Measurements from ENCODE around the gene PSMD1.
A peak's percentile ranks its signal among the peaks of the same experiment; 100 is the strongest.
"Not testable (repeated sequence)": the region's sequence is repeated elsewhere in the genome, so short reads cannot be mapped to it uniquely, and the experiment has no call there.

Gene PSMD1

DNA sequence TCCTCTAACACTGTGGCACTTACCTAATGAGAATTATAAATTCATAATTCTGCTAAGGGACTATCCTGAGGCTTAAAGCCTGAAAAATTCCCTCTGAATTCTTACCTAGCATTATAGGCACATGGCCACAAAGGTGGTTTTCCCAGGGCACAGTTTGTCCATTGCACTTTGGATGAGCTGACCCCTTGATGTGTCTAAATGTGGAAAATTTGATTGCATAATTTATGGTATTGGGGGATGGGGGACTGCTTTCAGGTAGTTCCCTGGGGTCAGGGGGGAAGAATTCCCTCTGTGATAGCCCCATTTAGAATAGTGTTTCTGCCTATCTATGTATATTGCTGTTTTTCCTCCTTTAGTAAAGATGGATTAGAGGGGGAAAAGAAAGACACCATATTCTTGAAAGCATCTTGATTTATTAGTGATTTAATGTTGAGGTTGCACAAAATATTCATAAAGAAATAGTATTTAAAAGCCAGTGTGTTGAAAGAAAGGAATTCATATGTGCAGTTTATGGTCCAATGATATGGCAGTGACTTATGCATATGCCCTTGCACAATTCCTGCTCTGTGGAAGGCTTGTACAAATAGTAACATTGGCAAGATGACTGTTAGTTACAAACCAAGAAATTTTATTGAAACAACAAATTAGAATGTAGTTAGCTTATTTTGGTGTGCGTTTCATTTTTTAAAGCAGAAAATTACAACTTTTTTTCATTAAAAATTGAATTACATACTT lies 76.9 kb downstream of the PSMD1 start:
- Histone ChIP-seq H3K4me1 (ENCODE audit: control insufficient read depth, insufficient read depth, low read length) (peaks cover 23% of the 10 kb centered on the region), H3K36me3 (ENCODE audit: control insufficient read depth, insufficient read depth, low read length) (peaks cover under 1% of the 10 kb centered on the region; the same call in 1 of the 2 replicates), H3K9me3 (ENCODE audit: control insufficient read depth, insufficient read depth, low read depth, low read length) (no peaks in the 10 kb centered on the region), H3K27ac (ENCODE audit: low read depth, low read length) (no peak overlapping the region), H3K9ac (ENCODE audit: low read length) (no peak overlapping the region), H3K4me3 (ENCODE audit: low read depth, low read length) (no peak overlapping the region), H3K27me3 (ENCODE audit: control insufficient read depth, insufficient read depth, low read length) (no peaks in the 10 kb centered on the region)

DNA sequence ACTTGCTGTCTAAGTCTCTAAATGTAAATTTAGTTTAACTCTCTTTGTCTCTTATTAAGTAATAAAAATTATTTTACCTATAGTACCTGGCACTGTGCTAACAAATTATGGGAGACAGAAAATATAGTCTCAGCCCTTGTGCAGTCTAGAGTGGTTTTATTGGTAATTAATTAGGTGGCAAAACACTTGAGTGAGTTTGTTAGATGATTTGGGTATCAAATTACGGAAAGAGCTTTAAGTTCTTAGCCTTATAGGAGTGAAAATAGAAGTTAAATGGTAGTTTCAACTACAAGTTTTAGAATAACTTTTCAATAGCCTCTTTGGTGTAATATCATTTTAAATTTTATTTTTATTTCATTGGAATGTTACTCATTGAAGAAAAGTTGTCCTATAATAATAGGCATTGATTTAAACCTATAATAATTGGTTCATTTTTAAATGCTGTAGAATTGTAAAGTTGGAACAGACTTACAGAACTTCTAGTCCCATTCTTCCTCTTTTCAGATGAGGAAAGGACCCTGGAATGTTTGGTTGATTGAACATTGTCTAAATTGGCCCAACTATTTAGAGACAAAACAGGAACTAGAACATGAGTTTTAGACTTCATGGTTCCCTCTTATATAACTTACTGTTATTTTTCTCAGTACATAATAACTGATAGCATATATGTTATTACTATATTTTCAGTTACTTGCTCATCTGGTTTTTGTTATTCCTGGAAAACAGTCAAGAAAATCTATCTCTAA lies 78.4 kb downstream of the PSMD1 start:
- no peak overlapping the region for H3K9ac ChIP-seq (ENCODE audit: low read length)
- H3K27ac ChIP-seq (ENCODE audit: low read depth, low read length) = no peak overlapping the region
- no peaks in the 10 kb centered on the region for H3K27me3 ChIP-seq (ENCODE audit: control insufficient read depth, insufficient read depth, low read length)
- H3K4me3 ChIP-seq (ENCODE audit: low read depth, low read length) = no peak overlapping the region
- H3K4me1 ChIP-seq (ENCODE audit: control insufficient read depth, insufficient read depth, low read length) = peaks cover 22% of the 10 kb centered on the region
- no peaks in the 10 kb centered on the region for H3K9me3 ChIP-seq (ENCODE audit: control insufficient read depth, insufficient read depth, low read depth, low read length)
- H3K36me3 ChIP-seq (ENCODE audit: control insufficient read depth, insufficient read depth, low read length) = peaks cover 14% of the 10 kb centered on the region

DNA sequence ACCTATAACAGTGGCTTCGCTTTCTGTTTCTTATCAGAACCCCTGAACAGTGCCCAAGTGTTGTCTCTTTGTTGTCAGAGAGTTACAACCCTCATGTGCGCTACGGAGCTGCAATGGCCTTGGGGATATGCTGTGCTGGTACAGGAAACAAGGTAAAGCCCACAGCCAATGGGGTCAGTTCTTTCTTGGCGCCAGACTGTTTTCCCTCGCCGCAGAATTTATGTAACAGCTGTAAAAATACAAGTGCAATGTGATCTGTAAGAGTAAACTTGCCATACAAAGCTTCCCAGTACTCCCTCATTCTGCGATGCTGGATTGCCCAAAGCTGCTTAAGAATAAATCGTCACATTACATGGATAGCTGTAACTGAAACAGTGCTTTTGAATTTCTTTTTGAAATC lies 82.0 kb downstream of the PSMD1 start:
- peaks cover 14% of the 10 kb centered on the region for H3K36me3 ChIP-seq (ENCODE audit: control insufficient read depth, insufficient read depth, low read length)
- H3K9ac ChIP-seq (ENCODE audit: low read length) = no peak overlapping the region
- no peaks in the 10 kb centered on the region for H3K27me3 ChIP-seq (ENCODE audit: control insufficient read depth, insufficient read depth, low read length)
- H3K4me3 ChIP-seq (ENCODE audit: low read depth, low read length) = no peak overlapping the region
- no peak overlapping the region for H3K27ac ChIP-seq (ENCODE audit: low read depth, low read length)
- H3K4me1 ChIP-seq (ENCODE audit: control insufficient read depth, insufficient read depth, low read length) = peaks cover 6% of the 10 kb centered on the region; the same call in 1 of the 2 replicates
- no peaks in the 10 kb centered on the region for H3K9me3 ChIP-seq (ENCODE audit: control insufficient read depth, insufficient read depth, low read depth, low read length)

DNA sequence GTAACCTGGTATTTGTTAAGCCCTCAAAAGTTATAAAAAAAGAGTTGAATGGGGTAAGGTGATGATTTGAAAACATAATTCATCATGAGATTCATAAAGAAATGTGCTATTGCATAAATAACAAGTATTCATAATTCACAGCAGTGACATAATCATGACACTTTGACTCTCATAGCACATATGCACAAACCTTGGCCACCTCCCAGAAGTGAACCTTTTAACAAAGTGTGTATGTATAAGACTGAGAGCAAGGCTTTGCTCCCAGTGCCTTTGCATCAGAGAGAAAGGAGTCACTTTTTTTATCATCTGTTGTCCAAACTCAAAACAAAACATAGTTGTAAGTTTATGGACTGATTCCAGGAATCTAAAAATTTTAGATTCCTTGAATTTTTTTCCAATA lies 83.1 kb downstream of the PSMD1 start:
- Histone ChIP-seq H3K4me3 (ENCODE audit: low read depth, low read length) (no peak overlapping the region), H3K27ac (ENCODE audit: low read depth, low read length) (no peak overlapping the region), H3K27me3 (ENCODE audit: control insufficient read depth, insufficient read depth, low read length) (no peaks in the 10 kb centered on the region), H3K36me3 (ENCODE audit: control insufficient read depth, insufficient read depth, low read length) (peaks cover 14% of the 10 kb centered on the region), H3K4me1 (ENCODE audit: control insufficient read depth, insufficient read depth, low read length) (peaks cover 2% of the 10 kb centered on the region; the same call in 1 of the 2 replicates), H3K9me3 (ENCODE audit: control insufficient read depth, insufficient read depth, low read depth, low read length) (no peaks in the 10 kb centered on the region), H3K9ac (ENCODE audit: low read length) (no peak overlapping the region)

DNA sequence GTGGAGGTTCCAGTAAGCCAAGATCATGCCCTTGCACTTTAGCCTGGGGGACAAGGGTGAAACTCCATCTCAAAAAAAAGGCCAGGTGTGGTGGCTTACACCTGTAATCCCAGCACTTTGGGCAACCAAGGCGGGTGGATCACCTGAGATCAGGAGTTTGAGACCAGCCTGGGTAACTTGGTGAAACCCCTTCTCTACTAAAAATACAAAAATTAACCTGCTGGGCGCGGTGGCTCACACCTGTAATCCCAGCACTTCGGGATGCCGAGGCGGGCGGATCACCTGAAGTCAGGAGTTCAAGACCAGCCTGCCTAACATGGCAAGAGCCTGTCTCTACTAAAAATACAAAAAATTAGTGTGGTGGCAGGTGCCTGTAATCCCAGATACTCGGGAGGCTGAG lies 84.1 kb downstream of the PSMD1 start:
- H3K9ac ChIP-seq (ENCODE audit: low read length); H3K27me3 ChIP-seq (ENCODE audit: control insufficient read depth, insufficient read depth, low read length); H3K4me3 ChIP-seq (ENCODE audit: low read depth, low read length); H3K9me3 ChIP-seq (ENCODE audit: control insufficient read depth, insufficient read depth, low read depth, low read length); H3K4me1 ChIP-seq (ENCODE audit: control insufficient read depth, insufficient read depth, low read length); H3K27ac ChIP-seq (ENCODE audit: low read depth, low read length): not testable (repeated sequence)
- peaks cover 14% of the 10 kb centered on the region for H3K36me3 ChIP-seq (ENCODE audit: control insufficient read depth, insufficient read depth, low read length)

- Histone ChIP-seq H3K9ac (ENCODE audit: low read length) (no peak overlapping the region), H3K36me3 (ENCODE audit: control insufficient read depth, insufficient read depth, low read length) (peaks cover 42% of the 10 kb centered on the region), H3K27me3 (ENCODE audit: control insufficient read depth, insufficient read depth, low read length) (no peaks in the 10 kb centered on the region)
Observed at GRCh38 chr2:231144896-231145295, 88.2 kb downstream of the PSMD1 start.

DNA sequence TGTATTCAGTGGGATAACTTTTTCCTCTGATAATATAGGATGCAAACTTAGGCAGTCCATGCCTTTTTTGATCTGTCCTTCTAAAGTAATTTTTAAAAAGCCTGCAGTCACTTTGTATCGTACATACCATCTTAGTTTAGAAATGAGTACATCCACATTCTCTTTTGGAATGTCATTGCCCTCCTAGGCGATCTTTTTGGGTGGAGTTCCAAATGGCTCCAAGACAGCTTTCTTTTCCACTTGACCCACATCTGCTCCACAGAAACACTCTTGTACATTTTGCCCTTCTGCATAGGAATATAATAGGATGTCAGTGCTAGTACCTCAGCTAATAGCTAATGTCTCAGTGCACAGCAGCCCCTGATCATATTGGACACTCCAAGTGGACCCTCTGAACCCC lies 90.0 kb downstream of the PSMD1 start:
- no peak overlapping the region for H3K4me3 ChIP-seq (ENCODE audit: low read depth, low read length)
- H3K36me3 ChIP-seq (ENCODE audit: control insufficient read depth, insufficient read depth, low read length) = peaks cover 40% of the 10 kb centered on the region

More at GRCh38 chr2:231144896-231145295, 88.2 kb downstream of the PSMD1 start:
- Histone ChIP-seq H3K9me3 (ENCODE audit: control insufficient read depth, insufficient read depth, low read depth, low read length) (no peaks in the 10 kb centered on the region), H3K4me1 (ENCODE audit: control insufficient read depth, insufficient read depth, low read length) (no peaks in the 10 kb centered on the region), H3K27ac (ENCODE audit: low read depth, low read length) (no peak overlapping the region), H3K4me3 (ENCODE audit: low read depth, low read length) (no peak overlapping the region)

DNA sequence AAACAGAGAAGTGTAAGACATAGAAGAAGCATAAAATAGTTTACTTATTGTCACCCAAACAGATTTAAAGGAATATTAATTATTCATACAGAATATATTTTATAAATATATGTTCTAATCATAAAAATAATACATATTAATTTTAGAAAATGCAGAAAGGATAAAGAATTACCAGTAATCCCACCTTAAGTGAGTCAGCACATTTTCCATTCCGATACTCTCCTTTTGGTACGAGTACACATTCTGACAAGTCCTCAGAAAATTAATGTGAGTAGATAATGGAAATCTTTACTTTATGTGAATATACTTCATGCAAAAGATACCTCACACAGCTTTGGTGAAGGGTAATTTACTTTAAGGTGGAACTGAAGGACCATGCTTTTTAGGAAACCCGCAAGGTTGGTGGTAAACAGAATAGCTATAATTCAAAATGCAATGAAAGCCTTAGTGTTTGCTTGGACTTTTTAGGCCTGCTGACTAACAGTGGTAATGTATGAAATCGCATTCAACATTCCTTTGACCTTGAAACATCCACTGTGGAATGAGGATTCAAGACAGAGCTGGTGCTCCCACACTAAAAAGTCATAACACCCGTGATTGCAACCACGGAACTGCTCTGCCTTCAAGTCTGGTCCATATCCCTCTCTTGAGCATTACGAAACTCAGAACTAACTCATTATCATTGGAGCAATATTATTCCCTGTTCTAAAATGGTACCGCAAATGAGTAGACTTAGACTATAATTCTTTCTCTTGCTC lies 96.3 kb downstream of the PSMD1 start:
- Histone ChIP-seq H3K9me3 (ENCODE audit: control insufficient read depth, insufficient read depth, low read depth, low read length) (no peaks in the 10 kb centered on the region), H3K36me3 (ENCODE audit: control insufficient read depth, insufficient read depth, low read length) (peaks cover 52% of the 10 kb centered on the region)

More for the DNA sequence above, 90.0 kb downstream of the PSMD1 start:
- no peak overlapping the region for H3K27ac ChIP-seq (ENCODE audit: low read depth, low read length)
- H3K4me1 ChIP-seq (ENCODE audit: control insufficient read depth, insufficient read depth, low read length) = no peaks in the 10 kb centered on the region
- H3K27me3 ChIP-seq (ENCODE audit: control insufficient read depth, insufficient read depth, low read length) = no peaks in the 10 kb centered on the region
- H3K9ac ChIP-seq (ENCODE audit: low read length) = no peak overlapping the region
- no peaks in the 10 kb centered on the region for H3K9me3 ChIP-seq (ENCODE audit: control insufficient read depth, insufficient read depth, low read depth, low read length)

GRCh38 chr2:231159306-231159705 lies 102.6 kb downstream of the PSMD1 start:
- Histone ChIP-seq H3K27ac (ENCODE audit: low read depth, low read length) (no peak overlapping the region), H3K36me3 (ENCODE audit: control insufficient read depth, insufficient read depth, low read length) (peaks cover 43% of the 10 kb centered on the region), H3K9me3 (ENCODE audit: control insufficient read depth, insufficient read depth, low read depth, low read length) (no peaks in the 10 kb centered on the region), H3K4me3 (ENCODE audit: low read depth, low read length) (no peak overlapping the region), H3K4me1 (ENCODE audit: control insufficient read depth, insufficient read depth, low read length) (peaks cover 3% of the 10 kb centered on the region; the same call in 1 of the 2 replicates), H3K9ac (ENCODE audit: low read length) (no peak overlapping the region), H3K27me3 (ENCODE audit: control insufficient read depth, insufficient read depth, low read length) (no peaks in the 10 kb centered on the region)

More for the DNA sequence above, 96.3 kb downstream of the PSMD1 start:
- Histone ChIP-seq H3K4me1 (ENCODE audit: control insufficient read depth, insufficient read depth, low read length) (no peaks in the 10 kb centered on the region), H3K4me3 (ENCODE audit: low read depth, low read length) (no peak overlapping the region), H3K27ac (ENCODE audit: low read depth, low read length) (0 out of 2 replicates have a peak overlapping the region, but pooled peaks have one; percentile 41), H3K27me3 (ENCODE audit: control insufficient read depth, insufficient read depth, low read length) (no peaks in the 10 kb centered on the region), H3K9ac (ENCODE audit: low read length) (no peak overlapping the region)

GRCh38 chr2:231160701-231161100 lies 104.0 kb downstream of the PSMD1 start:
- no peak overlapping the region for H3K9ac ChIP-seq (ENCODE audit: low read length)
- no peaks in the 10 kb centered on the region for H3K9me3 ChIP-seq (ENCODE audit: control insufficient read depth, insufficient read depth, low read depth, low read length)
- no peak overlapping the region for H3K27ac ChIP-seq (ENCODE audit: low read depth, low read length)
- no peaks in the 10 kb centered on the region for H3K27me3 ChIP-seq (ENCODE audit: control insufficient read depth, insufficient read depth, low read length)
- H3K36me3 ChIP-seq (ENCODE audit: control insufficient read depth, insufficient read depth, low read length) = peaks cover 47% of the 10 kb centered on the region
- H3K4me3 ChIP-seq (ENCODE audit: low read depth, low read length) = no peak overlapping the region
- H3K4me1 ChIP-seq (ENCODE audit: control insufficient read depth, insufficient read depth, low read length) = peaks cover 3% of the 10 kb centered on the region; the same call in 1 of the 2 replicates
